ENCODE results near the gene SEC63.

Gene SEC63

DNA sequence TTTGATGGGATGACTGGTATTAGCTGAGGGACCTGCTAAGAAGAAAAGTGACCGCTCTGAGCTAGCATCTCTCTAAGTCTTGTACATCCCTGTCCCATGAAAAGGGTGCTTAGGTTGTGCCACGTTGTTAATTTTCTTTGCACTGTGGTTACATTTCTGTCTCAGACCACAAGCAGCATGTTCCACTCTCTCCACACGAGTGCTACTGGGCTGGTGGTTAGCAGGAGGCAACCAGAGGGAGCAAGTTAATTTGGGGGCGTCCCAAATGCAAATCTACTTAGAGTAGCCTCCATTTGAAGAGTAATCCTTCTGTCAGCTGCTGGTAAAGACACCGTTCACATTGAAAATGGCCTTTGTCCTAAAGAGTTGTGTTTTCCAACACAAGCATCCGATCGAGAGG is 130.5 kb downstream of the SEC63 start:
- Histone ChIP-seq H3K27me3 (replicated peaks; ENCODE audit: control insufficient read depth, insufficient read depth, low read length) (no peaks in the 10 kb centered on the region; the same call in 1 of the 2 replicates), H3K4me3 (replicated peaks; ENCODE audit: low read depth, low read length) (no peak overlapping the region), H3K36me3 (ENCODE audit: control insufficient read depth, insufficient read depth, low read length) (no peaks in the 10 kb centered on the region)
- no peak for DNase-seq (ENCODE audit: extremely low read depth, insufficient read length)
- TF ChIP-seq, protein P1, sequence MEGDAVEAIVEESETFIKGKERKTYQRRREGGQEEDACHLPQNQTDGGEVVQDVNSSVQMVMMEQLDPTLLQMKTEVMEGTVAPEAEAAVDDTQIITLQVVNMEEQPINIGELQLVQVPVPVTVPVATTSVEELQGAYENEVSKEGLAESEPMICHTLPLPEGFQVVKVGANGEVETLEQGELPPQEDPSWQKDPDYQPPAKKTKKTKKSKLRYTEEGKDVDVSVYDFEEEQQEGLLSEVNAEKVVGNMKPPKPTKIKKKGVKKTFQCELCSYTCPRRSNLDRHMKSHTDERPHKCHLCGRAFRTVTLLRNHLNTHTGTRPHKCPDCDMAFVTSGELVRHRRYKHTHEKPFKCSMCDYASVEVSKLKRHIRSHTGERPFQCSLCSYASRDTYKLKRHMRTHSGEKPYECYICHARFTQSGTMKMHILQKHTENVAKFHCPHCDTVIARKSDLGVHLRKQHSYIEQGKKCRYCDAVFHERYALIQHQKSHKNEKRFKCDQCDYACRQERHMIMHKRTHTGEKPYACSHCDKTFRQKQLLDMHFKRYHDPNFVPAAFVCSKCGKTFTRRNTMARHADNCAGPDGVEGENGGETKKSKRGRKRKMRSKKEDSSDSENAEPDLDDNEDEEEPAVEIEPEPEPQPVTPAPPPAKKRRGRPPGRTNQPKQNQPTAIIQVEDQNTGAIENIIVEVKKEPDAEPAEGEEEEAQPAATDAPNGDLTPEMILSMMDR (IDR thresholded peaks at IDR 0.05; ENCODE audit: insufficient read depth, low read length, poor library complexity, severe bottlenecking): no peak

DNA sequence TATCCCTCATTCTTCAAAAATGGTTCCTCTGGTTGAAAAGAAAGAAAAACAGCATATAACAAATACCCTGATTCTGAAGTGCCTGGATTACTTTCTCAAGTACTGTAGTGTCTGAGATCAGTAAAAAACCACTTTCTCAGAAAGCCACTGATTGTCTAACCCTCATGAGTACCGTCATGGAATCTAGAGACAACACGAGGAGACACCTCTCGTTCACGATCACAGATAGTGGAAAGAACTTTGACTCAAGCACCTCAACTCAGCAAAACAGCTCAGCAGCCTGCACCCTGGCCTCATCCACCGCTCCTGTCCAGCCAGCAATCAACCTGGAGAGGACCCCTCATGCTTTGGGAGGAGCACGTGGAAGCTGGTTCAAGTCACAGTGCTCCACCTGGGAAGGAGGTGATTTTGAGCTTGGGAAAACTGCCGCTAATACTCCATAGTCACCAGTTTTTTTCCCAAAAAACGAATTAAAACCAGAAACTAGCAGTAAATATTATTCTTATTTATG is 134.9 kb downstream of the SEC63 start:
- TF ChIP-seq, protein P1 (IDR thresholded peaks at IDR 0.05; ENCODE audit: insufficient read depth, low read length, poor library complexity, severe bottlenecking): no peak
- DNase-seq (ENCODE audit: extremely low read depth, insufficient read length): peak; percentile 19

DNA sequence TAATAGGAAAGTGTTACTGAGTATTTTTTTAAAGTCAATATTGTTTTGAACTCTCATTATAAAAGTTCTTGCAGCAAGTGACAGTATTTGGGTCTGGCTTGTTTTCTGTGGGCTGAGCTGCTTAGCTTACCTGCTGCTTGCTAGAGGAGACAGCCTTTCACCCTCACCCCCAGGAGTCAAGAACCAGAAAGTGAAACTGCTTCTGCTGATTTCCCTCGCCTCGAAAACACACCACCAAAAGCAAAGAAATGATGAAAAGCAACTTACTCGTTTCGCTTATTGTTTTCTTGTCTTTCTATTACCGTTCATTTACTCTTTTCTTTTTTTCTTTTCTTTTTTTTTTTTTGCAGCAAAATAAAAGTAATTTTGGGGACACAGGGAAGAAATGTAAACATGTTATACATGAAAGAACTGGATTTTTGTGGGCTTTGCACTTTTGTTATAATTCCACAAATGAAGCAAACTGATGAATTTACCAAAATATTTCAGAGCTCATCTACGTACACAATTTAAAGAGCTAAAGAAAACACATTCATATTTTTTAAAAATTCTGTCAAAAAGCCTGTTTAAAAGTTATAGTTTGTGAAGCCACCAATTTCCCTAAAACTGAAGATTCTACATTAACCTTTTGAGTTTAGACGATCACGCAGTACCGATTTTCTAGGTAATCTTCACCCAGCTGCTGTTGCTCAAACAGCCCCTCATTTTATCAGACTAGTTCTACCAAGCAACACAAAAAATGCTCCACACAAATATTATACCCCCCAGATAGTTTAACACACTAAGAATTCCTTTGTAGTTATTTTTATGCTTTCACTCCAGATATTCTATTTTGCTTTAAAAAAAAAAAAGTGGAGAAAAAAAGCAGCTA is 135.6 kb downstream of the SEC63 start:
- peak; percentile 30 for DNase-seq (ENCODE audit: extremely low read depth, insufficient read length)
- Histone ChIP-seq H3K4me3 (replicated peaks; ENCODE audit: low read depth, low read length) (0 out of 2 replicates have a peak overlapping the region, but pooled peaks have one; percentile 20), H3K36me3 (ENCODE audit: control insufficient read depth, insufficient read depth, low read length) (no peaks in the 10 kb centered on the region), H3K27me3 (replicated peaks; ENCODE audit: control insufficient read depth, insufficient read depth, low read length) (no peaks in the 10 kb centered on the region)
- TF ChIP-seq, protein P1 (IDR thresholded peaks at IDR 0.05; ENCODE audit: insufficient read depth, low read length, poor library complexity, severe bottlenecking): no peak

More for the DNA sequence above, 134.9 kb downstream of the SEC63 start:
- H3K4me3 ChIP-seq (replicated peaks; ENCODE audit: low read depth, low read length): no peak overlapping the region
- H3K27me3 ChIP-seq (replicated peaks; ENCODE audit: control insufficient read depth, insufficient read depth, low read length): no peaks in the 10 kb centered on the region
- no peaks in the 10 kb centered on the region for H3K36me3 ChIP-seq (ENCODE audit: control insufficient read depth, insufficient read depth, low read length)

DNA sequence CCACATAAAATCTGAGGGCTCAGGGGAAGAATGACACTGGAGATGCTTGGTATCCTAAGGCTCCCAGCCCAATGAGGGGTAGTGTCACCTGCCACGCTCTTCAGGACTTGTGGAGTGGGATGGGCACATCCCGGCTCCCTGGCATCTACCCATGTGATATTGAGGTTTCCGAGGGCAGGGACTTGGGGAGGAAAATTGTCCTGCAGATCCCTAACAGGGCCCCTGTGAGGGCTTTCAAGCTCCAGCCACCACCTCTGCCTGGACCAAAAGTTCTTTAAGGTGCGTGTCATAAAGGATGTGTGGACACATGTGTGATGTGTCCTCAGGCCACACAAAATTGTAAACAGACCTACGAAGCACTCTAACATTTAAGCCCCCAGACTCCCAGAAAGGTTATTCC is 136.4 kb downstream of the SEC63 start:
- H3K4me3 ChIP-seq (replicated peaks; ENCODE audit: low read depth, low read length): no peak overlapping the region
- H3K36me3 ChIP-seq (ENCODE audit: control insufficient read depth, insufficient read depth, low read length): no peaks in the 10 kb centered on the region
- DNase-seq (ENCODE audit: extremely low read depth, insufficient read length): no peak
- H3K27me3 ChIP-seq (replicated peaks; ENCODE audit: control insufficient read depth, insufficient read depth, low read length): no peaks in the 10 kb centered on the region
- TF ChIP-seq, protein P1 (IDR thresholded peaks at IDR 0.05; ENCODE audit: insufficient read depth, low read length, poor library complexity, severe bottlenecking): no peak

DNA sequence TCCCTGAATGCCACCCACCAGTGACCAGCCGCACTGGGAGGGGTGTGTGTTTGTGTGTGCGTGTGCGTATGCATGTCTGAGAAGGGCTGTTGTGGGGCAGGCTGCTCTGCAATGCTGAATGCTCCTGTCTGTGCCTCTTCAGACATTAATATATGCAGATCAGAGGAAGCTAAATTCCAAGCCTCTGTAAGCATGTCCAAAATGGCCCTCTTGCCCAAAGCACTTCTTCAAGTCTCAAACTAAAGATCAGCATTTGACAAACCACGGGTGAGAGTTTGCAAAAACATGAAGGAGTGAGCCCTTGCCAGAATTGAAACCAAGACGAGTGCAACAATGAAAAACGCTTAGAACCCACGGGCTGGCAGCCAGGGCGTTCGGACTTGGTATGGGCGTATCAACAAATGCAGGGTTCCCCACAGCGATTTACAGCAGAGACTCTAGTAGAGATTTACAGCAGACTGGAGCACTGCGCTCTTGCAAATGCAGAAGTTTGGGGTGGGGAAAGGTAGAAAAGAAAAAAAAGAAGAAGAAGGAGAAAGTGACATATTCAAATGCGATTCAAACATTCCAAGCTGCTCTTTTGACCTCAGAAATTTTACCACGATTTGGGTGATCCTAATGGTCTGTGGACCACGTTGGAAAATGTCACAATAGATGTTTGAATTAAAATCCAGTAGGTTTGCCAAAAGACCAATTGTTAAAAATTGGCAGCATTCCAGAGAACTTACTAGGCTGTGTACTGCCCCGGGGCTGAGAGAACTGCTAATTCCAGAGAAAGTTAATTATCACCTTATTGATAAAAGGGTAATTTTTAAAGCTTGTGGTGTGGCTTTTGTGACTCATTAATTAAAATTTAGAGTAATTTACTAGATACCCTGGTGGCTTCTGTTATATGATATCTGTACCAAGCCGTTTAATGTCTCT is 137.4 kb downstream of the SEC63 start:
- Histone ChIP-seq H3K36me3 (ENCODE audit: control insufficient read depth, insufficient read depth, low read length) (no peaks in the 10 kb centered on the region), H3K27me3 (replicated peaks; ENCODE audit: control insufficient read depth, insufficient read depth, low read length) (no peaks in the 10 kb centered on the region), H3K4me3 (replicated peaks; ENCODE audit: low read depth, low read length) (no peak overlapping the region)
- DNase-seq (ENCODE audit: extremely low read depth, insufficient read length): no peak
- TF ChIP-seq, protein P1 (IDR thresholded peaks at IDR 0.05; ENCODE audit: insufficient read depth, low read length, poor library complexity, severe bottlenecking): no peak

Measured in GM06990 (cell line).